GM21528 (cell line): Measurements from ENCODE around the gene PADI1.

Experiments
- ATAC-seq: cut with Tn5 transposase; IDR thresholded peaks from one replicate; pipeline ENCODE4 v1.9.1; 2021; ENCODE audit warnings: mild to moderate bottlenecking, moderate library complexity; ENCODE audit not compliant: unreplicated experiment, low FRiP score

The PADI1 gene

GRCh38 chr1:17260738-17261137, 55.8 kb downstream of the PADI1 start:
- no peak for ATAC-seq

- ATAC-seq = no peak
Measured at GRCh38 chr1:17263936-17264335, 59.0 kb downstream of the PADI1 start.

GRCh38 chr1:17264470-17264869, 59.5 kb downstream of the PADI1 start:
- no peak for ATAC-seq

GRCh38 chr1:17265162-17265561, 60.2 kb downstream of the PADI1 start:
- no peak for ATAC-seq

GRCh38 chr1:17265950-17266349, 61.0 kb downstream of the PADI1 start:
- ATAC-seq = no peak

- ATAC-seq = no peak
Measured at GRCh38 chr1:17270891-17271765, 66.2 kb downstream of the PADI1 start.

- no peak for ATAC-seq
Measured at GRCh38 chr1:17272066-17272465, 67.1 kb downstream of the PADI1 start.

- no peak for ATAC-seq
Measured at GRCh38 chr1:17272646-17273045, 67.7 kb downstream of the PADI1 start.

GRCh38 chr1:17273096-17273495, 68.2 kb downstream of the PADI1 start:
- ATAC-seq = no peak

GRCh38 chr1:17274186-17275170, 69.5 kb downstream of the PADI1 start:
- no peak for ATAC-seq

- no peak for ATAC-seq
Measured at GRCh38 chr1:17276568-17276967, 71.6 kb downstream of the PADI1 start.

GRCh38 chr1:17277511-17278159, 72.7 kb downstream of the PADI1 start:
- ATAC-seq = no peak

- no peak for ATAC-seq
Measured at GRCh38 chr1:17278996-17279830, 74.3 kb downstream of the PADI1 start.

- no peak for ATAC-seq
Measured at GRCh38 chr1:17280436-17280835, 75.5 kb downstream of the PADI1 start.

- ATAC-seq = no peak
Measured at GRCh38 chr1:17280894-17281293, 76.0 kb downstream of the PADI1 start.

GRCh38 chr1:17281775-17282181, 76.8 kb downstream of the PADI1 start:
- no peak for ATAC-seq

GRCh38 chr1:17282836-17283235, 77.9 kb downstream of the PADI1 start:
- no peak for ATAC-seq

GRCh38 chr1:17286646-17287045, 81.7 kb downstream of the PADI1 start:
- no peak for ATAC-seq

GRCh38 chr1:17287130-17287776, 82.3 kb downstream of the PADI1 start:
- ATAC-seq = no peak
